TTC549 (cell line): Measurements from ENCODE around the gene SPSB2.

Experiments used
- FAIRE-seq: peaks from 2 replicates; lab custom pipeline; 2012; peaks lifted over from hg19 to GRCh38; lab: Jason Lieb, UNC

The SPSB2 gene

DNA sequence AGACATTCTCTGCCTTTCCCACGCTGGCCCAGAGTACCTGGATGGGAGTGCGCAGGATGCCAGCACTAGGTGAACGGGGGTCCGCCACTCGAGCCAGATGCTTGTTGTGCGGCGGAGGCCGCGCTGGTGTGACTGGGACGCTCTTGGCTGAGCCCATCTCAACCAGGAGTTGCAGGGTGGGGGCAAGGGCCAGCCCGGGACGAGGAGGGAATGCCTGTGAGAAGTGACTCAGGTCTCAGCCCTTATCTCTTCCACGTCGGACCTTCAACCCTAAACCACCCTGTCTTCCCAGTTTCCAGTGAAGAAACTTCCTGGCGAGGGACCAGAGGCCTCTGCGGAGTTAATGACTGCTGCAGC lies 22.3 kb downstream of the SPSB2 start:
- FAIRE-seq, result no peak

DNA sequence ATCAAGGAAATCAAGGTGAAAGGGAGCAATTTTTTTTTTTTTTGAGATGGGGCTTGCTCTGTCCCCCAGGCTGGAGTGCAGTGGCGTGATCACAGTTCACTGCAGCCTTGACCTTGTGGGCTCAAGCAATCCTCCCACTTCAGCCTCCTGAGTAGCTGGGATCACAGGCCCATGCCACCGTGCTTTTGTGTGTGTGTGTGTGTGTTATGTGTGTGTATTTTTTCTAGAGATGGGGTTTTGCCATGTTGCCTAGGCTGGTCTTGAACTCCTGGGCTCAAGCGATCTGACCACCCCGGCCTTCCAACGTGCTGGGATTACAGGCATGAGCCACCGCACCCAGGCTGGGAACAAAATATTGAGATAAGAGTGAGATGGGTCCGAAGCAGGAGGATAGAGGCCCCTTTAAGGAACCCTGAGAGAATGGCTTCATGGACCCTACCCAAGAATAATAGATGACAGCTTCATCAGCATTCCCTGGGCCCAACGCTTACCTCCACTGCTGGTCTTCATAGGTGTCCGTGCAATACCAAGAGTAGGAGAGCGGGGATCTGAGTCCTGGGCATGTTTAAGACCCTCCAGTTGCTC lies 23.0 kb downstream of the SPSB2 start:
- no peak for FAIRE-seq

DNA sequence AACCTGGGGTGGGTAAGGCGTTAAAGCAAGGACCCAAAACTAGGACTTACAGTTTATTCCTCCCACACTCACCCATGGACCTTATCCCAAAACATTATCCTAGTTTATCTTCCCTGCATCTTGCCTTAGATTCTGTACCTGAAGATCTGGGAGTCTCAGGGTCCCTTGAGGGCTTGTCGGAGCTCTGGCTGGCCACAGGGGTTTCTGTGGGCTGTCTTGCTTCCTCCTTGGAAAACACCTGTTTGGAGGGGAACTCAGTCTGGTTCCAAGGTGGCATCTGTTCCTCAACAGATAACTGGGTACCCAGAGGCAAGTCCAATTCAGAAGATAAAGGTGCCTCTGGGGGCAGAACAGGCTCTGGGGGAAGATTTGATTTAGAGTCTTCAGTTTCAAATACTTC lies 23.7 kb downstream of the SPSB2 start:
- no peak for FAIRE-seq

DNA sequence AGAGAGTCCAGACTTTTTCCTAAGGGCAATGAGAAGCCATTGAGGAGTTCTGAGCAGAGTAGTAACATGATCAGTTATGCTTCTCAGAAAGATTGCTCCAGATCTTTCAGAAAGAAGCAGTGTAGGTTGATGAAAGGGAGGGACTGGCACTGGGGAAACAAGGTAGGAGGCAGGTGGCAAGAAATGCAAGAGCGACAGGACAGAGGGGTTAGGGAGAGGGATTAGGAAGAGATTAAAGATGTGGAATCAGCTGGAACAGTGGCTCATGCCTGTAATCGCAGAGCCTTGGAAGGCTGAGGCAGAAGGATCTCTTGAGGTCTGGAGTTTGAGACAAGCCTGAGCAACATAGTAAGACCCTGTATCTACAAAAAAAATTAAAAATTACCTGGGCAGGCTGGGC lies 25.4 kb downstream of the SPSB2 start:
- FAIRE-seq, result no peak

DNA sequence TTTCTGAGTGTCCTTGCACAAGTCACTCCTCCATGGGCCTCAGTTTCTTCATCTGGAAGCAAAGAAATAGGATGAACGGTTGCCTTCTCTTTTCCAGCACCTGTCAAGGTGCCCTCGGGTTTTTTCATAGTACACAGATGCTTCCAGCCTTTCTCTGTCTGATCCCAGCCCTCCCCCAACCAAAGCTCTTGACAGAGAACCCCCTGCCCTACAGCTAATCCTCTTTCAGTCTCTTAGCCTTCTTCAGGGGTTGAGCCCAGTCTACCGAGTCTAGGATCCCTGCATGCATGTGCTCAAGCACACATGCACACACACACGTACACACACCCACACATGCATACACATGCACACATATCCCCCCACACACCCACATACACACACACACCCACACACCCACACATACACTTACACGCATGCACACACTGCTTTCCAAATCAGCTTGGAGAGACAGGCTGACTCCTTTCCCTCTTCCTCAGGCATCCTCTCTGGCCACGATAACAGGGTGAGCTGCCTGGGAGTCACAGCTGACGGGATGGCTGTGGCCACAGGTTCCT lies 26.7 kb downstream of the SPSB2 start:
- FAIRE-seq, result no peak

DNA sequence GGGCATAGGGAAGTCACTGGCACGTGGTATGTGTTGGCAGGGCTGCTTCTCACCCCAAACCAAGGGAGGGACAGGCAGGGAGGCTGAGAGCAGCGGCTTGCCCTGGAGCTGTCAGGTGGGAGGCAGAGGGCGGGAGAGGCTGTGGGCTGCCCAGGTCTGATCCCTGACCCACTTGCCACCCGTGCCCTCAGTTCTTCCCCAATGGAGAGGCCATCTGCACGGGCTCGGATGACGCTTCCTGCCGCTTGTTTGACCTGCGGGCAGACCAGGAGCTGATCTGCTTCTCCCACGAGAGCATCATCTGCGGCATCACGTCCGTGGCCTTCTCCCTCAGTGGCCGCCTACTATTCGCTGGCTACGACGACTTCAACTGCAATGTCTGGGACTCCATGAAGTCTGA lies 27.7 kb downstream of the SPSB2 start:
- no peak for FAIRE-seq

DNA sequence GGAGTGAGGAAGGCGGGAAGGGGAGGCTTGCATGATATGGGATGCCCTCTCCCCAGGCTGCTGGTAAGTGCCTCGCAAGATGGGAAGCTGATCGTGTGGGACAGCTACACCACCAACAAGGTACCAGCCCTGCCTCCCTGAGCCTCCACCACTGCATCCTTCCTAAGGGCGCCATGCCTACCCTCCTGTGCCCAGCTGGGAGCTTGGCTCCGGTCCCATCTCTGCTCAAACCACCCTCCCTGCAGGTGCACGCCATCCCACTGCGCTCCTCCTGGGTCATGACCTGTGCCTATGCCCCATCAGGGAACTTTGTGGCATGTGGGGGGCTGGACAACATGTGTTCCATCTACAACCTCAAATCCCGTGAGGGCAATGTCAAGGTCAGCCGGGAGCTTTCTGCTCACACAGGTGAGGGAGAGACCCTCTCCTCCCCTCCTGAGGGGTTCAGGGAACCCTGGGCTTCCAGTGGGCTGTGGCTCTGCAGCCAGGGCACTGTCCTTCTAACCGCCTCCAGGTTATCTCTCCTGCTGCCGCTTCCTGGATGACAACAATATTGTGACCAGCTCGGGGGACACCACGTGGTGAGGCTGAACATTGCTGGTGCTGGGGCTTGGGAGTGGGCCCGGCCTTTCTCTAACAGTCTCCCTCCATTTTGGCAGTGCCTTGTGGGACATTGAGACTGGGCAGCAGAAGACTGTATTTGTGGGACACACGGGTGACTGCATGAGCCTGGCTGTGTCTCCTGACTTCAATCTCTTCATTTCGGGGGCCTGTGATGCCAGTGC lies 29.8 kb downstream of the SPSB2 start:
- FAIRE-seq, result no peak

DNA sequence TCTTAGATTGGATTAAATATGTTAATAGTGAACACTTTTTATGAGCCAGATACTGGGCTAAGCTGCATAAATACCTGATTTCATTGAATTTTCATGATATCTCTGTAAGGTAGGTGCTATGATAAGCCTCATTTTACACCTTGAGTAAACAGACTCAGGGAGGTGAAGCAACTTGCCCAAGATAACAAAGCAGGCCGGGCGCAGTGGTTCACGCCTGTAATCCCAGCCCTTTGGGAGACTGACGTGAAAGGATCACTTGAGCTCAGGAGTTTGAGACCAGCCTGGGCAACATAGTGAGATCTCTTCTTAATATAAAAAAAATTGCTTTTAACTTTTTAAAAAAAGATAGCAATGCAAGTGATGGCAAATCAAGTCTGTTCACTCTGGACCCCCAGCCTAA lies 31.0 kb downstream of the SPSB2 start:
- no peak for FAIRE-seq

DNA sequence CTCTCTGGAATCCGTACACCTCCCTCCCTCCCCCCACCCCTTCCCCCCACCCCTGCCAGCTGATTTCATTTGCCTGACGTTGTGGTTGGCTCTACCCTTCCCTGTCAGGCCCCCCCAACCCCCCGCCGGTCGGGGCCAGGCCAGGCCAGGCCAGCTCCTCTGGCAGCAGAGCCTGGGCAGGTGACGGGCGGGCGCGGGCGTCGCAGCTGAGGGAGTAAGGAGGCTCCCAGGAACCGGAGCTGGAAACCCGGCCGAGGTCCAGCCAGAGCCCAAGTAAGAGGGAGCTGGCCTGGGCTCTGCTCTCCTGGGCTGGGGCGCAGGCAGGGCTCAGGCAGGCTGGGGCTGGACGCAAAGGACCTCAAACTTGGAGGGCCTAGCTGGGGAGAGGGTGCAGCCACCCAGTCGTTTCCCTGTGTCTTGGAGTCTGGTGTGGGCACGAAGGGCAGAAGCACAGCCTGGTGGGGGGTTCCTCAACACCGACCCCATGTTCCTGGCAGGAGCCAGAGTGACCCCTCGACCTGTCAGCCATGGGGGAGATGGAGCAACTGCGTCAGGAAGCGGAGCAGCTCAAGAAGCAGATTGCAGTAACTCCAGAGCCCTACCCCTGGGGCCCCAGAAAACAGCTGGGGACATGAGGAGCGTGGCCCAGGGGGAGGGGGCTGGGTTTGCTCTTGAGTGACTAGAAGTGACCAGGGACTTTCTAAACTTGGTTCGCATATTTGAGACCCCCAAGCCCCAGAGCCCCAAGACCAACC lies 32.2 kb downstream of the SPSB2 start, which contains the start of gene GNB3:
Gene GNB3 (plus strand): TSS at position 165 of the 755 bp plus-strand sequence. CDS start 363 bp downstream, at position 528.
- no peak for FAIRE-seq

DNA sequence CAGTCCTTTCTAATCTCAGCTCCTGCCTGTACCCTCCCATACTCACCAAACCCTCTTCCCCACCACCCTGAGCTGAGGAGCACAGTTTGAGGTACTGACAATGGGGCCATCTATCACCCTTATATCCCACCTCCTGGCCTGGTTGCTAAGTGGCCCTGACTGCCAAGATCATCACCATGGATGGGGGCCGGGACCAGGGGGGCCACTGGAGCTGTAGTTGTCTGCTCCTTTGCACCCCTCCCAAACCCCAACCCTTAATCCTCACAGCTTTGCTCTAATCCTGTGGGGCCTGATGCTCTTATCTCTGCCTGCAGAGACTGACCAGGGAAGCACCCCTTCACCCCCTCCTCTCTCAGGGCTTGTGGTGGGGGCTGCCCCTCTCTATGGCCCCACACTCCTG lies 32.8 kb downstream of the SPSB2 start:
- no peak for FAIRE-seq

DNA sequence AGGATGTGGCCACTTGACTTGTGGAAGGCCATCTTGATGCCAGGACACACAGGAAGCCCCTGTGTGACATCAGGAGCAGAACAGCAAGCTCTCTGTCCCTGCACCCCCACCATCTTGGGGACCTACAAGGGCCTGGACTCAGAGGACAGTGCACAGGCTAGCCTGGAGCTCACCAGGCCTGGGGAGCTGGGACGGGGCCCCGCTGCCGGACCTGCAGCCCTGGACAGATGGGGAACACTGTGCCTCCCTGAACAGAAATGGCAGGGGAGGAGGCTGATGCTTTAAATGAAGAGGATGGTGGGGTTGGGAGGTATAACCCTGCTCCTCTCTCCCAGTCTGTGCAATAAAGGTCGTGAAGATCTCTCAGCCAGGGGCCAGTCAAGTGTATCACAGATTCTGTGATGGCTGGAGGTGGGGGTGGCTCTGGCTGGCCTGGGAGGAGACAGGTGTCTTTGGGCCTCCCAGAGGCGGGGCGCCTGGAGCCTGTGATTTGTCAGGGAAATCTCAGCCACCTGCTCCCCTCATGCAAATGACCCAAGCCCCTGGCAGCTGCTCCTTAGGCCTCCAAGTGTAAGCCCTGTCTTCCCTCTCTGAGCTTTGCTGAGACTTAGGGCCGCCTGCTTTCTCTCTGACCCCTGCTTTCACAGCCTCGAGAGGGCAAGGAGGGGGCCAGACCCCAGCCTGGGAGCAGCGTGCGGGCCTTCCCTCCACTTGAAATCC lies 33.5 kb downstream of the SPSB2 start:
- FAIRE-seq, result no peak

DNA sequence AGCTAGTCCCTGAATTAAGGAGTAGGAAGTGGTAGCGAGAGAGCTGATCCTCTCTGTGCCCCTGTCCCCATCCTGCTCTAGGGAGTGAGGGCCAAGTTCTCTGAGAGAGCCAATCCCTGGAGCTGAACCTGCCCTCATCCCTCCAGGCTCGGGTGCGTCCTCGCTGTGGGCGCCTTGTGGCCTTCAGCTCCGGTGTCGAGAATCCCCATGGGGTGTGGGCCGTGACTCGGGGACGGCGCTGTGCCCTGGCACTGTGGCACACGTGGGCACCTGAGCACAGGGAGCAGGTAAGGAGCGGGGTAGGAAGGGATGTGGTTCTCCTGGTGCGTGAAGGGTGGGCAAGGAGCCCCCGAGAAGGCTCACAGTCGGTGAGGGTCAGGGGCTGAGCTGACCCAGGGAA lies 34.2 kb downstream of the SPSB2 start:
- no peak for FAIRE-seq

DNA sequence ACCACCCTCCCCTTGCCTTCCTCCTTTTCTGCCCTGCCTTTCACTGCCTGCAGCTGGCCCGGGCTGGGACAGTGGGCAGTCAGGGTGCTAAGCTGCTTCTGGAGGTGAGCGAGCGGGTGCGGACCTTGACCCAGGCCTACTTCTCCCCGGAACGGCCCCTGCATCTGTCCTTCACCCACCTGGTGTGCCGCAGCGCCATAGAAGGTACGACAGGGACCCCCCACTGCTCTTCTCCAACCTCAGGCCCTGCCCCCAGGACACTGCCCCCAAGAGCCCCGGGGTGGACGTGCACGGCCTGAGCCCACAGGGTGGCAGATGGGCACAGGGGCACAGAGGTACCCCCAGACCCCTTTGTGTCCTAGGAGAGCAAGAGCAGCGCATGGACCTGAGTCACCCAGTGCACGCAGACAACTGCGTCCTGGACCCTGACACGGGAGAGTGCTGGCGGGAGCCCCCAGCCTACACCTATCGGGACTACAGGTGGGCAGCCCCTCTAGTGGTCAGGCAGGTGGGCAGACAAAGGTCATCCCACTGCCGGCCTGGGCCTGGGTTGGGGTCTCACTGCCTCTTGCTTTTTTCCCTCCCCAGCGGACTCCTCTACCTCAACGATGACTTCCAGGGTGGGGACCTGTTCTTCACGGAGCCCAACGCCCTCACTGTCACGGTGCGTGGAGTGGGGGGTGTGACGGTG lies 35.6 kb downstream of the SPSB2 start:
- FAIRE-seq, result no peak

DNA sequence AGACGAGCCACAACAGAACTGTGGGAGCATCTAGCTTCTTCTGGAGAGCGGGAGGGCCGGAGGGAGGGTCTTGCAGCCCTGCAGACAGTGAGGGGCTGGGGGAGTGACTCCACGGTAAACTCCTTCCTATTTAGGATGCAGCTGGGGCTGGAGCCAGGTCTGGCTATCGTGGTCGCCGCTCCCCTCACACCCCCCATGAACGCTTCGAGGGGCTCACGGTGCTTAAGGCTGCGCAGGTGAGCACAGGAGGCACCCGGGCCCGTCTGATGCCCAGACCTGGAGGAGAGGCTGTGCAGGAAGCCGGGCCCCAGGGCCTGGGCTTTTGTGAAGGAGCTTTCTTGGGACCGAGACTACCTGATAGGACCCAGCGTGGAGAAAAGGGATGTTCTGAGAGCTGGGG lies 36.3 kb downstream of the SPSB2 start:
- no peak for FAIRE-seq

DNA sequence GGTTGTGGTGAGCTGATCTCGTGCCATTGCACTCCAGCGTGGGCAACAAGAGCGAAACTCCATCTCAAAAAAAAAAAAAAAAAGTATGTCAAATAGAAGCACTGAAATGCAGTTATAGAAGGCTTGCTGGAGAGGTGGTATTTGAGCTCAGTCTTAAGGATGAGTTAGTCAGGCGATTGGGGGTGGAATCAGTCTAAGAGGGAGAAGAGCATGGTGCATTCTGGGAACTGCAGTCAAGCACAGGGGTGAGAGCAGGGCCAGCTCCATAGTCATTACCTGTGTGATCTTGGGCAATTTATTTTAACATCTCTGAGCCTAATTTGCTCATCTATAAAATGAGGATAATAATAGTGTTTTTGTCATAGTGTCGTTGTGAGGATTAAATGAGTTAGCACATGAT lies 38.2 kb downstream of the SPSB2 start:
- no peak for FAIRE-seq

DNA sequence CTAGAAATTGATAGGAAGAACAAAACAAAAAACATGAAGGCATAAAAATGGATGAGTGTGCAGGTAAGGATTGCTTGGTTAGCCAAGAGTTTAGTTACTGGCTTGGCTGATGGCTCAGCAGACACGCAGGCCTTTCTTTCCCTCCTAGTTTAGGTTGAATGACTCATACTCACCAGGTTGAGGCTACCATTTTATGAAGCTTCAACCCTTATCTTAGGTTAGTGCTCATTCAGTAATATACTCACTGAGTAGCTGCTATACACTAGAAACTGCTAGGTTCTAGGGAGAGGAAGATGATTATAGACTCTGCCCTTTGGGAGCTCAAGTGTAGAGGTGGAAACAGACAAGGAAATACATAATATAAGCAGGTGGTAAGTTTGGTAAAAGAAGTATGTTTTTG lies 38.8 kb downstream of the SPSB2 start:
- no peak for FAIRE-seq

DNA sequence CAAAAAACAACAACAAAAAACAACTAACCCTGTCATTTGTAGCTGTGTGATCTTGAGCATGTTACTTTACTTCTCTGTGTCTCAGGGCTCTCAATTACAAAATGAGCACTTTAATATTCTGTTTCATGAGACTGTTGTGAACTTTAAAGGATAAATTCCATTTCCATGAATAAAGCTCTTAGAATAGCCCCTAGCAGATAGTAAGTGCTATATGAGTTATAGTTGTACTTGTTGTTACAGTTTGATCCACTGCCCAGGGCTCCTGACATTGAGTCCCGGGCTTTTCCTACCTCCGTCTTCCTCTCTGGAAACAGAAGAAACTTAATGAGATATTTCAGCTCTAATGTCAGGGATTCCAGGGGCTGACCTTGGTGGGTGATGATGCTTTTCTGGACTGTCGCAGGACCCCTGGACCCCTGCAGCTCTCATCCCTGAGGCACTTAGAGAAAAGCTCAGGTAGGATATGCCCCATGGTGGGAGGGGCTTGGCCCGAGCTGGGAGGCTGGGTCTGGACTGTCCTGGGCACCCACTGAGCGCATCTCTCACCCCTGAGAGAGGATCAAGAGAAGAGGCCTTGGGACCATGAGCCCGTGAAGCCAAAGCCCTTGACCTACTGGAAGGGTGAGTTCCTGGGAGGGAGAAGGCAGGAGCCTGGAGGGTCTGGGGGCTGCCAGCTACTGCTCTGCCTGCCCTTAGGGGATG lies 39.8 kb downstream of the SPSB2 start:
- no peak for FAIRE-seq

DNA sequence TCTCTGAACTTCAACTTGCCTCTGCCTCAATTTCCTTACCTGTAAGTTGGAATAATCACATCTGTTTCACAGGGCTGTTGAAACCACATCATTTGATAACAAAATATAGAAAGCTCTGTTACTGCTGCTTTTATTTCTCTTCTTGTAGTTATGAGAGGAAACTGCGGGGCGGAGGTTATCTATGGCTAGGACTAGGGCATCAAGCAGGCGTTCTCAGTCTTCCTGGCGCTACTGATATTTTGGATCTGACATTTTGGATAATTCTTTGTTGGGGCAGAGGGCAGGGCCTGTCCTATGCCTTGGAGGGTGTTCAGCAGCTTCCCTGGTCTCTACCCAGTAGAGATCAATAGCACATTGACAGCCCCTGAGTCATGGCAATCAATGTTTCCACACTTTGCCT lies 41.0 kb downstream of the SPSB2 start:
- no peak for FAIRE-seq

DNA sequence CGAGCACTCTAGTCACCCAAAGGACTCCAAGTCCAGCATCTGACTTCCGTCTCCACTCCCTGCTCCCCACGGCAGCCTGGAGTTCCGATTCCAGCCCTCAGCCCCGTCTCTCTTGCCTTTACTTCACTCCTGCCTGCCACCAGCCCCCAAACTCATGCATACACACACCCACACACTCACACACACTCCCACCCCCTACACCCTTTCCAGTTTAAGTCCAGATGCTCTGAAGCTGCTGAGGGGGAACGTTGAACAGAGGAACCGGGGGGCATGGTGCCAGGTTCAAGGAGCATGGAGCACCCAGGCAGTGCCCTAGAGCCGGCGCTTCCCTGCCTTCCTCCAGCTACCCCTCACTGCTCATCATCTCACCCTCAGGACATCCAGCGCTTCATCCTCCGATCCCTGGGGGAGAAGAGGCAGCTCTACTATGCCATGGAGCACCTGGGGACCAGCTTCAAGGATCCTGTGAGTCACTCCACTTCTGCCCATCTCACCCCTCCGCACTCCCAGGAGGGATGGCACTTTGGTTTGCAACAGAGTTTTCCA lies 41.6 kb downstream of the SPSB2 start:
- FAIRE-seq, result no peak

DNA sequence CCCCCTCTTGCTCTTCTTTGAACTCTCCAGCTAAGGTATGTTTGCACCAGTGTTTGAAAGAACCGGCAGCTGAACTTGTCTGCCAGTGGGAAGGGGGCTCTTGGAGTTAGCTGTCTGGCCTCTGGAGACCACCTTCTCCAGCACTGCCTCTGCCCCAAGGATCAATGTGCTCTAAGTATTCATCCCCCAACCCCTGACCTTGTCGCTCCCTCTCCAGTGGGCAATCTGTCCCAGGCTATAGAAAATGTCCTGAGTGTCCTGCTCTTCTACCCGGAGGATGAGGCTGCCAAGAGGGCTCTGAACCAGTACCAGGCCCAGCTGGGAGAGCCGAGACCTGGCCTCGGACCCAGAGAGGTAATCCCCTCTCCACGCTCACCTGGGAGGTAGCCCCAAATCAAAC lies 42.1 kb downstream of the SPSB2 start:
- no peak for FAIRE-seq

DNA sequence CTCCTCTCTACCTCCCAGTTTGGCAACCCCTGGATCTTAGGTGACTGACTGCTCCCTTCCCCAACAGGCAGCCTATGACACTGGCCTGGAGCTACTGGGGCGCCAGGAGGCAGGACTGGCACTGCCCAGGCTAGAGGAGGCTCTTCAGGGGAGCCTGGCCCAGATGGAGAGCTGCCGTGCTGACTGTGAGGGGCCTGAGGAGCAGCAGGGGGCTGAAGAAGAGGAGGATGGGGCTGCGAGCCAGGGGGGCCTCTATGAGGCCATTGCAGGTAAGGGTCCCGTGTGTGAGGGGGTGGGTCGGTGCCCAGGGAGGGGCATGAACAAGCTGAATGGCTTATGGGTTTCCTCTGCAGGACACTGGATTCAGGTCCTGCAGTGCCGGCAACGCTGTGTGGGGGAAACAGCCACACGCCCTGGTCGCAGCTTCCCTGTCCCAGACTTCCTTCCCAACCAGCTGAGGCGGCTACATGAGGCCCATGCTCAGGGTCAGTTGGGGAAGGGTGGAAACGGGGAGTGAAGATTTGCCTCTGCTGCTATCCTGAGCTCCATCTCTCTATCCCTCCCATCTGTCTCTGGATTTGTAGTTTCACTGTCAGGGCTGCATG lies 42.7 kb downstream of the SPSB2 start:
- no peak for FAIRE-seq
